A549 (cell line): ENCODE measurements around the gene PCDH12. TPM values are rescaled to one million over a fixed set of nuclear protein-coding genes. Genes with fewer than 3 reads are reported as not detected.

Experiments
- ATOH8 ChIP-seq: fragments of 250-450 bp; sonication (Bioruptor Pico); IDR thresholded peaks from 2 replicates; pipeline ENCODE4 v1.5.0; 2020; ENCODE audit warnings: low read depth, mild to moderate bottlenecking, moderate library complexity
- BCL3 ChIP-seq: fragments of >200 bp; sonication (Bioruptor Twin); formaldehyde crosslinking; IDR thresholded peaks from 3 replicates; pipeline ENCODE4 v1.6.1; 2016
- BHLHE40 ChIP-seq: IDR thresholded peaks from 2 replicates; pipeline ENCODE4 v1.6.1; 2012; ENCODE audit warnings: low read depth, low read length, inconsistent platforms
- CBX2 ChIP-seq: fragments of 200-600 bp; sonication (generic); IDR thresholded peaks from 2 replicates; pipeline ENCODE4 v1.6.1; 2016; ENCODE audit warnings: low read depth, mild to moderate bottlenecking, borderline replicate concordance
- CBX8 ChIP-seq: fragments of 200-600 bp; sonication (generic); IDR thresholded peaks from 2 replicates; pipeline ENCODE4 v1.6.1; 2016
- CHD4 ChIP-seq: fragments of 200-600 bp; sonication (generic); IDR thresholded peaks from 2 replicates; pipeline ENCODE4 v1.6.1; 2016; ENCODE audit warnings: antibody characterized with exemption, mild to moderate bottlenecking, borderline replicate concordance
- E2F6 ChIP-seq: IDR thresholded peaks from 2 replicates; pipeline ENCODE4 v1.6.1; 2012; ENCODE audit warnings: low read depth, borderline replicate concordance
- EHMT2 ChIP-seq: fragments of 200-600 bp; sonication (generic); IDR thresholded peaks from 2 replicates; pipeline ENCODE4 v1.6.1; 2016; ENCODE audit warnings: antibody characterized with exemption, low read depth, mild to moderate bottlenecking, moderate library complexity
- ELK1 ChIP-seq: fragments of 150-350 bp; IDR thresholded peaks from 2 replicates; pipeline ENCODE4 v1.6.1; 2014; ENCODE audit warnings: low read depth, mild to moderate bottlenecking, low read length
- EP300 ChIP-seq, 2 experiments: fragments of >200 bp; sonication (Bioruptor Twin); formaldehyde crosslinking; IDR thresholded peaks; 2 replicates in 1 of 2; 3 replicates in 1 of 2; pipeline ENCODE4 v1.6.1; 2016 to 2017
- ESRRA ChIP-seq: fragments of 150-350 bp; IDR thresholded peaks from 2 replicates; pipeline ENCODE4 v1.6.1; 2014; ENCODE audit warnings: mild to moderate bottlenecking, low read length, borderline replicate concordance
- FOSL2 ChIP-seq, 2 experiments: fragments of 450-650 bp in 1 of 2; fragments of >200 bp in 1 of 2; sonication (Bioruptor Twin) in 1 of 2; formaldehyde crosslinking; IDR thresholded peaks; 2 replicates each; pipeline versions ENCODE4 v1.5.0 to v1.6.1; 2016 to 2020; ENCODE audit warnings: mild to moderate bottlenecking in 1 of 2, moderate library complexity in 1 of 2
- FOXS1 ChIP-seq: fragments of 250-450 bp; sonication (Bioruptor Pico); IDR thresholded peaks from 2 replicates; pipeline ENCODE4 v1.5.0; 2020; ENCODE audit warnings: mild to moderate bottlenecking, moderate library complexity
- GATA3 ChIP-seq: IDR thresholded peaks from 2 replicates; pipeline ENCODE4 v1.6.1; 2012; ENCODE audit warnings: borderline replicate concordance
- HES2 ChIP-seq: fragments of >200 bp; sonication (Bioruptor Twin); formaldehyde crosslinking; IDR thresholded peaks from 2 replicates; pipeline ENCODE4 v1.6.1; 2016
- HEYL ChIP-seq: fragments of 250-450 bp; sonication (Bioruptor Pico); IDR thresholded peaks from 2 replicates; pipeline ENCODE4 v1.8.0; 2021; ENCODE audit warnings: mild to moderate bottlenecking, moderate library complexity
- HMGXB4 ChIP-seq: fragments of 250-450 bp; sonication (Bioruptor Pico); IDR thresholded peaks from 2 replicates; pipeline ENCODE4 v1.5.0; 2021; ENCODE audit warnings: mild to moderate bottlenecking, moderate library complexity, borderline replicate concordance
- KDM5A ChIP-seq: fragments of 200-600 bp; sonication (generic); IDR thresholded peaks from 2 replicates; pipeline ENCODE4 v1.6.1; 2016; ENCODE audit warnings: antibody characterized with exemption, mild to moderate bottlenecking
- MAZ ChIP-seq: fragments of 150-350 bp; IDR thresholded peaks from 2 replicates; pipeline ENCODE4 v1.6.1; 2014; ENCODE audit warnings: antibody characterized with exemption, low read depth, low read length, borderline replicate concordance
- MYC ChIP-seq: IDR thresholded peaks from 2 replicates; pipeline ENCODE4 v1.6.1; 2012; ENCODE audit warnings: mild to moderate bottlenecking, inconsistent platforms, low read length, improper control_type of control experiment, borderline replicate concordance
- NFE2L2 ChIP-seq: fragments of 150-350 bp; conservative IDR thresholded peaks from 2 replicates; pipeline ENCODE4 v1.6.1; 2014; ENCODE audit warnings: low read length
- NPAS2 ChIP-seq: fragments of 250-450 bp; sonication (Bioruptor Pico); IDR thresholded peaks from 2 replicates; pipeline ENCODE4 v1.8.0; 2022; ENCODE audit warnings: mild to moderate bottlenecking, moderate library complexity, borderline replicate concordance
- PHF8 ChIP-seq: fragments of 200-600 bp; sonication (generic); IDR thresholded peaks from 2 replicates; pipeline ENCODE4 v1.6.1; 2016; ENCODE audit warnings: low read depth, mild to moderate bottlenecking, antibody characterized with exemption, moderate library complexity, borderline replicate concordance
- POLR2A ChIP-seq: IDR thresholded peaks from 2 replicates; pipeline ENCODE4 v1.6.1; 2012; ENCODE audit warnings: mild to moderate bottlenecking, low read length
- POLR2AphosphoS2 ChIP-seq: conservative IDR thresholded peaks from 2 replicates; pipeline ENCODE4 v1.6.1; 2012; ENCODE audit warnings: low read length, improper control_type of control experiment, inconsistent platforms
- RAD21 ChIP-seq, 2 experiments: fragments of >200 bp in 1 of 2; sonication (Bioruptor Twin) in 1 of 2; formaldehyde crosslinking in 1 of 2; IDR thresholded peaks in 1 of 2; conservative IDR thresholded peaks in 1 of 2; 2 replicates in 1 of 2; 3 replicates in 1 of 2; pipeline ENCODE4 v1.6.1; 2012 to 2018; ENCODE audit warnings: inconsistent platforms in 1 of 2
- REST ChIP-seq: fragments of 200-600 bp; sonication (generic); IDR thresholded peaks from 2 replicates; pipeline ENCODE4 v1.6.1; 2016; ENCODE audit warnings: antibody characterized with exemption, mild to moderate bottlenecking, moderate library complexity
- RFX5 ChIP-seq: fragments of 450-650 bp; IDR thresholded peaks from 2 replicates; pipeline ENCODE4 v1.7.1; 2014; ENCODE audit warnings: antibody characterized with exemption, mild to moderate bottlenecking, moderate library complexity
- TP53 ChIP-seq: fragments of 250-450 bp; sonication (Bioruptor Pico); IDR thresholded peaks from 2 replicates; pipeline ENCODE4 v1.5.0; 2021; ENCODE audit warnings: mild to moderate bottlenecking, moderate library complexity
- USF2 ChIP-seq: fragments of 450-650 bp; IDR thresholded peaks from 2 replicates; pipeline ENCODE4 v1.6.1; 2014; ENCODE audit warnings: antibody characterized with exemption
- ZC3H11A ChIP-seq: fragments of 450-650 bp; IDR thresholded peaks from 2 replicates; pipeline ENCODE4 v1.6.1; 2014; ENCODE audit warnings: antibody characterized with exemption, mild to moderate bottlenecking
- polyA plus RNA-seq, 4 experiments: library from polyadenylated mRNA; depleted of rRNA in 3 of 4; stranded (reverse); fragments of >200 nt; fragmentation: RNase III in 1 of 4; extraction: RNeasy Plus Mini Kit Qiagen cat#74134 plus additional on column Dnase treatment in 1 of 4; gene quantifications; 2 replicates in 3 of 4; 3 replicates in 1 of 4; pipeline ENCODE4 v1.2.3, GENCODE V29; 2011 to 2017

Gene PCDH12
- polyA plus RNA-seq, 2 of the 4 experiments (the other 2 are of a cell fraction): not detected

GRCh38 chr5:141968914-141969608 lies 11.1 kb upstream of the PCDH12 start, which contains the start of gene RNF14 (continued):
- no peak for TF ChIP-seq ELK1
- peak; percentile 93 for TF ChIP-seq PHF8
- peak; percentile 78 for TF ChIP-seq POLR2A
- TF ChIP-seq KDM5A: no peak
- TF ChIP-seq USF2: peak; percentile 19; the same call in 1 of the 2 replicates
- no peak for TF ChIP-seq FOXS1
- no peak for TF ChIP-seq EHMT2
- no peak for TF ChIP-seq TP53 (CRISPR knock-in tag)
- no peak for TF ChIP-seq NPAS2
- no peak for TF ChIP-seq CBX2
- TF ChIP-seq CHD4: no peak
- no peak for TF ChIP-seq ZC3H11A
- no peak for TF ChIP-seq RFX5
- TF ChIP-seq EP300 (IDR thresholded peaks at IDR 0.05): no peak
- no peak for TF ChIP-seq REST
- 0 out of 5 replicates have a peak, but pooled peaks of 1 of the 2 experiments have one; percentile 4 for TF ChIP-seq RAD21 (conservative IDR thresholded peaks at IDR 0.05 in 1 of 2, IDR thresholded peaks at IDR 0.05 in 1 of 2)
- TF ChIP-seq ATOH8 (CRISPR knock-in tag): no peak
- TF ChIP-seq CBX8: no peak
- no peak for TF ChIP-seq E2F6
- no peak for TF ChIP-seq POLR2AphosphoS2
- no peak for TF ChIP-seq GATA3
- no peak for TF ChIP-seq FOSL2 (IDR thresholded peaks at IDR 0.05)
- TF ChIP-seq FOSL2 (CRISPR knock-in tag; IDR thresholded peaks at IDR 0.05): no peak
- TF ChIP-seq MYC: 0 out of 2 replicates have a peak, but pooled peaks have one; percentile 31
- no peak for TF ChIP-seq MAZ
- TF ChIP-seq BHLHE40: no peak
- peak; percentile 88; the same call in 1 of the 2 replicates for TF ChIP-seq HMGXB4 (CRISPR knock-in tag)
- TF ChIP-seq NFE2L2: no peak
- TF ChIP-seq BCL3: 0 out of 3 replicates have a peak, but pooled peaks have one; percentile 72
- TF ChIP-seq HEYL (CRISPR knock-in tag): no peak
- no peak for TF ChIP-seq HES2
- TF ChIP-seq ESRRA: no peak
